Endothelial cell of hepatic sinusoid (primary cell): ENCODE data around the gene ERICH3.

Experiments
- in situ Hi-C: cut with HindIII; loops from 2 replicates; pipeline ENCODE4 v1.10.0; 2017; ENCODE audit warnings: low sequenced_read_pairs

ERICH3 gene

GRCh38 chr1:74526708-74527107, 146.9 kb downstream of the ERICH3 start:
- in situ Hi-C loops = no loop called here

- in situ Hi-C loops = no loop called here
These were observed 149.6 kb downstream of the ERICH3 start for GRCh38 chr1:74523873-74524480.

GRCh38 chr1:74522148-74522547, 151.4 kb downstream of the ERICH3 start:
- in situ Hi-C loops = no loop called here
